Parathyroid adenoma (tissue), 2 donors: ENCODE measurements around the gene PSEN1.

Source experiments
- H2AFZ ChIP-seq: fragments of 300-600 bp; sonication (generic); one replicate; pipeline ENCODE4 v1.7.0; 2017; ENCODE audit warnings: antibody characterized with exemption, mild to moderate bottlenecking
- H3K27ac ChIP-seq: fragments of 300-600 bp; sonication (generic); one replicate; pipeline ENCODE4 v1.7.0; 2017
- H3K27me3 ChIP-seq: fragments of 300-600 bp; sonication (generic); one replicate; pipeline ENCODE4 v1.7.0; 2017; ENCODE audit warnings: low read length; ENCODE audit not compliant: control insufficient read depth, insufficient read depth
- H3K36me3 ChIP-seq: fragments of 300-600 bp; sonication (generic); one replicate; pipeline ENCODE4 v1.7.0; 2017; ENCODE audit warnings: low read length; ENCODE audit not compliant: control insufficient read depth, insufficient read depth
- H3K4me1 ChIP-seq: fragments of 300-600 bp; sonication (generic); one replicate; pipeline ENCODE4 v1.7.0; 2017; ENCODE audit warnings: control low read depth
- H3K4me2 ChIP-seq: fragments of 300-600 bp; sonication (generic); one replicate; pipeline ENCODE4 v1.7.0; 2017; ENCODE audit warnings: low read length
- H3K4me3 ChIP-seq: fragments of 300-600 bp; sonication (generic); one replicate; pipeline ENCODE4 v1.7.0; 2017; ENCODE audit warnings: low read depth, low read length
- H3K79me2 ChIP-seq: fragments of 300-600 bp; sonication (generic); one replicate; pipeline ENCODE4 v1.7.0; 2017; ENCODE audit warnings: control low read depth
- H3K9ac ChIP-seq: fragments of 300-600 bp; sonication (generic); one replicate; pipeline ENCODE4 v1.7.0; 2017; ENCODE audit warnings: mild to moderate bottlenecking
- H3K9me3 ChIP-seq: fragments of 300-600 bp; sonication (generic); one replicate; pipeline ENCODE4 v1.7.0; 2017; ENCODE audit warnings: low read length; ENCODE audit not compliant: control insufficient read depth
- TF ChIP-seq, protein P1 (sequence below): fragments of 300-600 bp; sonication (generic); IDR thresholded peaks from one replicate; pipeline ENCODE4 v1.7.0; 2017; ENCODE audit warnings: antibody characterized with exemption, mild to moderate bottlenecking
- donor health status: primary hyperparathyroidism.

Gene PSEN1

DNA sequence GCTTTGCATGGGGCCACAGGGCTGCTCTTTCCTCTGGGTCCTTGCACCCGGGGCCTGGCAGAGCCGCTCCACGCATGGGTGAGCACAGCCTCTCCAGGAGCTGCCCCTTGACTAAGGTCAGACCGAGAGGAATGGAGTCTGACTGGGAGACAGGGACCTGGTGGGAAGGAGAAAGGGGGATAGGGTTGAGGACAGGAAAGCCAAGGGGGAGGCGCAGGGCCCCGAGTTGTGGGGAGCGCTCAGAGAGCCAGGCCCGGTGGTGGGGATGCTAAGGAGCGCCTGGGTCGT lies 117.0 kb downstream of the PSEN1 start:
- Histone ChIP-seq H3K4me1 (no peaks in the 10 kb centered on the region), H3K27me3 (no peaks in the 10 kb centered on the region), H3K4me3 (no peak overlapping the region), H3K27ac (no peak overlapping the region), H3K4me2 (no peak overlapping the region), H3K36me3 (no peaks in the 10 kb centered on the region), H2AFZ (no peak overlapping the region), H3K9me3 (no peaks in the 10 kb centered on the region), H3K9ac (no peak overlapping the region), H3K79me2 (no peaks in the 10 kb centered on the region)
- TF ChIP-seq, protein P1, sequence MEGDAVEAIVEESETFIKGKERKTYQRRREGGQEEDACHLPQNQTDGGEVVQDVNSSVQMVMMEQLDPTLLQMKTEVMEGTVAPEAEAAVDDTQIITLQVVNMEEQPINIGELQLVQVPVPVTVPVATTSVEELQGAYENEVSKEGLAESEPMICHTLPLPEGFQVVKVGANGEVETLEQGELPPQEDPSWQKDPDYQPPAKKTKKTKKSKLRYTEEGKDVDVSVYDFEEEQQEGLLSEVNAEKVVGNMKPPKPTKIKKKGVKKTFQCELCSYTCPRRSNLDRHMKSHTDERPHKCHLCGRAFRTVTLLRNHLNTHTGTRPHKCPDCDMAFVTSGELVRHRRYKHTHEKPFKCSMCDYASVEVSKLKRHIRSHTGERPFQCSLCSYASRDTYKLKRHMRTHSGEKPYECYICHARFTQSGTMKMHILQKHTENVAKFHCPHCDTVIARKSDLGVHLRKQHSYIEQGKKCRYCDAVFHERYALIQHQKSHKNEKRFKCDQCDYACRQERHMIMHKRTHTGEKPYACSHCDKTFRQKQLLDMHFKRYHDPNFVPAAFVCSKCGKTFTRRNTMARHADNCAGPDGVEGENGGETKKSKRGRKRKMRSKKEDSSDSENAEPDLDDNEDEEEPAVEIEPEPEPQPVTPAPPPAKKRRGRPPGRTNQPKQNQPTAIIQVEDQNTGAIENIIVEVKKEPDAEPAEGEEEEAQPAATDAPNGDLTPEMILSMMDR, result no peak

DNA sequence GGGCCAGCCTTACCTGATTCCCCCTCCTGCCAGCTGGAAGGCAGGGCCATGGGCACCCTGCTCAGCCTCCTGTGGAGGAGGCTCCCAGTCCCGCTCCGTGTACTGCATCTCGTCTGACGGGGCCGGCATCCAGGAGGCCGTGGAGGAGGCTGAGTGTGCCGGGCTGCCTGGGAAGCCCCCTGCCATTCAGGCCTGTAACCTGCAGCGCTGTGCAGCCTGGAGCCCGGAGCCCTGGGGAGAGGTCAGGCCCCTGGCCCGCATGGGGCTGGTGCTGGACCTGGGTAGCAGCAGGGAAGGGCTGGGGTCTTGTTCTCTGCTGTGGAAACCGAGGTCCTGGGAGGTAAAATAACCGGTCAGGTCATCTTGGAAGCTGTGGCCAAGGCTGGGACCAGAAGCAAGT lies 117.4 kb downstream of the PSEN1 start:
- Histone ChIP-seq H3K4me3 (no peak overlapping the region), H3K4me2 (no peak overlapping the region), H3K27me3 (no peaks in the 10 kb centered on the region), H3K79me2 (no peaks in the 10 kb centered on the region), H2AFZ (no peak overlapping the region), H3K9me3 (no peaks in the 10 kb centered on the region), H3K9ac (no peak overlapping the region), H3K27ac (no peak overlapping the region), H3K4me1 (no peaks in the 10 kb centered on the region), H3K36me3 (no peaks in the 10 kb centered on the region)
- TF ChIP-seq, protein P1, result no peak

DNA sequence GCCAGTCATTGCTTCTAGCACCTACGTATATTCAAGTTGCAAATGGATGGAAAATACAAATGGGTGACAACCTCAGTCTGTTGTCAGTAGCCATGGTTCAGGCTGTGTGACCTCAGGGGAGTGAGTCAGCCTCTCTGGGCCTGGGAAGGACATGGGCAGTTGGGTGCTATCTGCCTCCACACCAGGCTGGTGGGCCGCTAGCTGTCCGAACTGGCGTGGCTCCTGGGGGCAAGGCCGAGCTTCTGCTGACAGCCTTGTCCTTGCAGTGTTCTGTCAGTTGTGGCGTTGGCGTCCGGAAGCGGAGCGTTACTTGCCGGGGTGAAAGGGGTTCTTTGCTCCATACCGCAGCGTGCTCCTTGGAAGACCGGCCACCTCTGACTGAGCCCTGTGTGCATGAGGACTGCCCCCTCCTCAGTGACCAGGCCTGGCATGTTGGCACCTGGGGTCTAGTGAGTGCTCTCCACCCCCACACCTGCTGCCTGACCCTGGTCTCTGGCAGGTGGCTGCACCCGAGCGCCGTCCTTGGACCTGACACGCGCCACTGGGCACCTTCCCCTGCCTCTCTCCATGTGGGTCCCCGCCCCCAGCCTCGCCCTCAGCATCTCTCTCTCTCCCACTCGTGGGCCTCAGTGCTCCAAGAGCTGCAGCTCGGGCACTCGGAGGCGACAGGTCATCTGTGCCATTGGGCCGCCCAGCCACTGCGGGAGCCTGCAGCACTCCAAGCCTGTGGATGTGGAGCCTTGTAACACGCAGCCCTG lies 118.1 kb downstream of the PSEN1 start:
- no peak overlapping the region for H3K27ac ChIP-seq
- no peaks in the 10 kb centered on the region for H3K79me2 ChIP-seq
- no peaks in the 10 kb centered on the region for H3K36me3 ChIP-seq
- H3K4me2 ChIP-seq, result no peak overlapping the region
- no peak overlapping the region for H3K9ac ChIP-seq
- H3K4me3 ChIP-seq, result no peak overlapping the region
- H3K27me3 ChIP-seq, result no peaks in the 10 kb centered on the region
- H3K9me3 ChIP-seq, result no peaks in the 10 kb centered on the region
- H2AFZ ChIP-seq, result no peak overlapping the region
- H3K4me1 ChIP-seq, result no peaks in the 10 kb centered on the region
- TF ChIP-seq, protein P1, result no peak

DNA sequence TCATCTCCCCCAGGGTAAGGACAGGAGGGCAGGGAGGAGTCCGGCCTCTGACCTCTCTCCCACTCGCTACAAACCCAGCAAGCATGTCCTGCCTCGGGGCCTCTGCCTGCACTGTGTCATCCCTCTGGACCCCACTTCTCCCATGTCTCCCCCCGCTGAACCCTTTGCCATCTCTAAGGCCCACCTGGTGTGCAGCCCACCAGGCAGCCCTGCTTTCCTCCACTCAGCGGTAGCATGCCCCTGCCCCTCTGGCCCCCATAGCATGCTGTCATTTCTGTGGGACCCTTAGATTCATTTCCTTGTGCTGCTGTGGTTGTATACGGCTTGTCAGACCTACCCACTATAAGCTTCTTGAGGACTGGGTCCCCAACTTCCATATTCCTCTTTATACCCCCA lies 118.7 kb downstream of the PSEN1 start:
- H2AFZ ChIP-seq, result no peak overlapping the region
- H3K4me1 ChIP-seq, result no peaks in the 10 kb centered on the region
- no peak overlapping the region for H3K4me3 ChIP-seq
- H3K4me2 ChIP-seq, result no peak overlapping the region
- no peaks in the 10 kb centered on the region for H3K9me3 ChIP-seq
- TF ChIP-seq, protein P1, result no peak
- no peaks in the 10 kb centered on the region for H3K36me3 ChIP-seq
- H3K9ac ChIP-seq, result no peak overlapping the region
- no peaks in the 10 kb centered on the region for H3K79me2 ChIP-seq
- no peak overlapping the region for H3K27ac ChIP-seq
- no peaks in the 10 kb centered on the region for H3K27me3 ChIP-seq

DNA sequence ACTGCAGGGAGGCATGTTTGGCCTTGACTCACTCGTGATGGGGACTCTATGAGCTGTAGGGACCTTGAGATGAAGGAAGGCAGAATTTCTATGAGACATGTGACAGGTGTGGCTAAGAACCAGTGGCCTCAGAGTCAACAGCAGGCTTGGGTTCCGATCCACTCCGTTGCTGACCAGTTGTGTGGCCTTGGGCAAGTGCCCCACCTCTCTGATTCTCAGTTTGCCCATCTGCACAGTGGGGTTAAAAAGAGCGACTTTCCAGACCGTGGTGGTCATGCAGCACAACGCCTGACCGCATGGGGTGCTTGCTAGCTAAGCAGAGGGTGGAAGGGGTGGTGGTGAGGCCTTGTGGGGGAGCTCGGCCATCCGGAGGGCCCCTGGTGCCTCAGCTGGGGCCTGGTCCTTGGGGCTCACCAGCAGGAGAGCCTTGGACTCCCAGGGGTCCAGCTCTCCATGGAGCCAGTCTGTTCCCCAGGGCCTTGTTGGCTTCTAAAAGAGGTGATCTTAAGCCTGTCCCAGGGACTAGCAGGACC lies 119.5 kb downstream of the PSEN1 start:
- H3K4me2 ChIP-seq, result no peak overlapping the region
- no peaks in the 10 kb centered on the region for H3K4me1 ChIP-seq
- no peaks in the 10 kb centered on the region for H3K9me3 ChIP-seq
- no peak overlapping the region for H3K4me3 ChIP-seq
- H2AFZ ChIP-seq, result no peak overlapping the region
- H3K9ac ChIP-seq, result no peak overlapping the region
- H3K36me3 ChIP-seq, result no peaks in the 10 kb centered on the region
- no peaks in the 10 kb centered on the region for H3K79me2 ChIP-seq
- H3K27me3 ChIP-seq, result no peaks in the 10 kb centered on the region
- no peak overlapping the region for H3K27ac ChIP-seq
- TF ChIP-seq, protein P1, result no peak
